ENCODE data around the gene RNU2-63P.

DNA sequence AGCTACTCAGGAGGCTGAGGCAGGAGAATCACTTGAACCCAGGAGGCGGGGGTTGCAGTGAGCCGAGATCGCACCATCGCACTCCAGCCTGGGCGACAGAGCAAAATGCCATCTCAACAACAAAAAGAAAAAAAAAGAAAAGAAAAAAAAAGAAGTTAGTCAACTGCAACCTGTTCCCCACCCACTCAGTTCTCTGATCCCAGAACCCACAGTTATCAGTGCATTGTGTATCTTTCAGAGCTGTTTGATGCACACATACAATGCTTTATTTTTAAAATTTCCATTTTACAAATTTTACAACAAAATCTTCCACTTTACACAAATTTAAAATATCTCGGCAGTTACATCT is 14.0 kb downstream of the RNU2-63P start:
- TF ChIP-seq POLR2A (IDR thresholded peaks at IDR 0.05; ENCODE audit: low read depth, low read length) (no peak), POLR2AphosphoS5 (IDR thresholded peaks at IDR 0.05; ENCODE audit: low read depth, low read length) (no peak), TAF1 (IDR thresholded peaks at IDR 0.05; ENCODE audit: borderline replicate concordance, low read depth, low read length) (no peak)
